NCI-H1436 treated with DMSO at 0.1 percent for 48 hours (cell line): ENCODE measurements around the gene TAF12.
"Not testable (repeated sequence)": the region's sequence is repeated elsewhere in the genome, so short reads cannot be mapped to it uniquely, and the experiment has no call there.

ENCODE experiments used
- DNase-seq: peaks from one replicate; lab custom pipeline; 2025; lab: John Stamatoyannopoulos, UW

TAF12 gene

GRCh38 chr1:28644494-28644893, 1.6 kb upstream of the TAF12 start:
- no peak for DNase-seq

- no peak for DNase-seq
These were observed 616 bp downstream of the TAF12 start for GRCh38 chr1:28642056-28642846.

- DNase-seq, result no peak
These were observed 2.1 kb downstream of the TAF12 start for GRCh38 chr1:28640766-28641165.

GRCh38 chr1:28632560-28632959, 10.3 kb downstream of the TAF12 start:
- DNase-seq, result no peak

GRCh38 chr1:28631713-28632112, 11.2 kb downstream of the TAF12 start:
- no peak for DNase-seq

- DNase-seq, result no peak
These were observed 29.7 kb downstream of the TAF12 start for GRCh38 chr1:28613175-28613574.

GRCh38 chr1:28606771-28607170, 36.1 kb downstream of the TAF12 start:
- no peak for DNase-seq

GRCh38 chr1:28604962-28605361, 37.9 kb downstream of the TAF12 start:
- DNase-seq, result no peak

GRCh38 chr1:28604411-28604810, 38.5 kb downstream of the TAF12 start:
- DNase-seq, result no peak

- no peak for DNase-seq
These were observed 40.1 kb downstream of the TAF12 start for GRCh38 chr1:28602536-28603439.

- DNase-seq, result no peak
These were observed 41.2 kb downstream of the TAF12 start for GRCh38 chr1:28601696-28602095.

- not testable (repeated sequence) for DNase-seq
These were observed 46.6 kb downstream of the TAF12 start for GRCh38 chr1:28596276-28596675.

- no peak for DNase-seq
These were observed 47.3 kb downstream of the TAF12 start for GRCh38 chr1:28595412-28596191.

- not testable (repeated sequence) for DNase-seq
These were observed 48.0 kb downstream of the TAF12 start for GRCh38 chr1:28594686-28595411.

GRCh38 chr1:28593988-28594356, 48.9 kb downstream of the TAF12 start:
- DNase-seq, result not testable (repeated sequence)

GRCh38 chr1:28592321-28593071, 50.4 kb downstream of the TAF12 start:
- no peak for DNase-seq

GRCh38 chr1:28591708-28592320, 51.1 kb downstream of the TAF12 start, which contains the start of gene RAB42:
RAB42 (plus strand) TSS chr1:28592265; CDS start chr1:28592512, 247 bp downstream.
- no peak for DNase-seq

- not testable (repeated sequence) for DNase-seq
These were observed 56.1 kb downstream of the TAF12 start for GRCh38 chr1:28586585-28587391.

- no peak for DNase-seq
These were observed 60.6 kb downstream of the TAF12 start for GRCh38 chr1:28582248-28582615.
